HG03520 (cell line): ENCODE measurements around the gene LARGE1.

Experiments used
- ATAC-seq: cut with Tn5 transposase; IDR thresholded peaks from one replicate; pipeline ENCODE4 v1.9.1; 2021; ENCODE audit warnings: mild to moderate bottlenecking, moderate library complexity; ENCODE audit not compliant: unreplicated experiment

The LARGE1 gene

GRCh38 chr22:33451866-33452469 is 468.3 kb downstream of the LARGE1 start:
- ATAC-seq, result no peak

- ATAC-seq, result no peak
Observed at GRCh38 chr22:33450756-33451155, 469.5 kb downstream of the LARGE1 start.

- ATAC-seq, result no peak
Observed at GRCh38 chr22:33447733-33448132, 472.5 kb downstream of the LARGE1 start.

GRCh38 chr22:33443683-33444082 is 476.6 kb downstream of the LARGE1 start:
- ATAC-seq, result no peak

- no peak for ATAC-seq
Observed at GRCh38 chr22:33440756-33441155, 479.5 kb downstream of the LARGE1 start.

GRCh38 chr22:33438273-33438672 is 482.0 kb downstream of the LARGE1 start:
- no peak for ATAC-seq

- no peak for ATAC-seq
Observed at GRCh38 chr22:33431300-33431699, 489.0 kb downstream of the LARGE1 start.

- ATAC-seq, result no peak
Observed at GRCh38 chr22:33429281-33429680, 491.0 kb downstream of the LARGE1 start.

GRCh38 chr22:33427461-33427860 is 492.8 kb downstream of the LARGE1 start:
- ATAC-seq, result no peak

GRCh38 chr22:33426451-33426850 is 493.8 kb downstream of the LARGE1 start:
- ATAC-seq, result no peak

- ATAC-seq, result no peak
Observed at GRCh38 chr22:33421859-33422258, 498.4 kb downstream of the LARGE1 start.

- ATAC-seq, result no peak
Observed at GRCh38 chr22:33418484-33418883, 501.8 kb downstream of the LARGE1 start.

- no peak for ATAC-seq
Observed at GRCh38 chr22:33415401-33415800, 504.9 kb downstream of the LARGE1 start.

- no peak for ATAC-seq
Observed at GRCh38 chr22:33409079-33409478, 511.2 kb downstream of the LARGE1 start.

GRCh38 chr22:33405194-33405593 is 515.1 kb downstream of the LARGE1 start:
- ATAC-seq, result no peak

- no peak for ATAC-seq
Observed at GRCh38 chr22:33404723-33405122, 515.6 kb downstream of the LARGE1 start.

- no peak for ATAC-seq
Observed at GRCh38 chr22:33402325-33402724, 518.0 kb downstream of the LARGE1 start.

GRCh38 chr22:33401291-33401690 is 519.0 kb downstream of the LARGE1 start:
- no peak for ATAC-seq

GRCh38 chr22:33400891-33401290 is 519.4 kb downstream of the LARGE1 start:
- no peak for ATAC-seq

- no peak for ATAC-seq
Observed at GRCh38 chr22:33400061-33400840, 520.0 kb downstream of the LARGE1 start.

- ATAC-seq, result no peak
Observed at GRCh38 chr22:33397381-33397907, 522.8 kb downstream of the LARGE1 start.

GRCh38 chr22:33393432-33393831 is 526.8 kb downstream of the LARGE1 start:
- ATAC-seq, result no peak
